GM18873 (cell line): Measurements from ENCODE around the gene DSN1.
"Not testable (repeated sequence)": the region's sequence is repeated elsewhere in the genome, so short reads cannot be mapped to it uniquely, and the experiment has no call there.

Experiments used
- ATAC-seq: cut with Tn5 transposase; IDR thresholded peaks from one replicate; pipeline ENCODE4 v1.9.1; 2021; ENCODE audit warnings: mild to moderate bottlenecking, moderate library complexity, moderate number of reproducible peaks; ENCODE audit not compliant: unreplicated experiment, low FRiP score

DSN1 gene

GRCh38 chr20:36773597-36774390, at the start of gene DSN1:
TSS of gene DSN1 (minus strand) at chr20:36773763. CDS start at chr20:36771458, 2,305 bp downstream.
- peak; percentile 77 for ATAC-seq

GRCh38 chr20:36823121-36823520, 49.6 kb upstream of the DSN1 start:
- ATAC-seq, result no peak

- ATAC-seq, result no peak
These were observed 48.4 kb upstream of the DSN1 start for GRCh38 chr20:36821964-36822437.

GRCh38 chr20:36820928-36821327, 47.4 kb upstream of the DSN1 start:
- ATAC-seq, result no peak

- ATAC-seq, result no peak
These were observed 46.5 kb upstream of the DSN1 start for GRCh38 chr20:36820073-36820472.

GRCh38 chr20:36819659-36820058, 46.1 kb upstream of the DSN1 start:
- no peak for ATAC-seq

- no peak for ATAC-seq
These were observed 45.3 kb upstream of the DSN1 start for GRCh38 chr20:36818861-36819260.

GRCh38 chr20:36818185-36818584, 44.6 kb upstream of the DSN1 start:
- no peak for ATAC-seq

- no peak for ATAC-seq
These were observed 43.9 kb upstream of the DSN1 start for GRCh38 chr20:36817496-36817895.

GRCh38 chr20:36815454-36816091, 42.0 kb upstream of the DSN1 start:
- ATAC-seq, result no peak

GRCh38 chr20:36812594-36813463, 39.3 kb upstream of the DSN1 start:
- ATAC-seq, result no peak

GRCh38 chr20:36808317-36809257, 35.0 kb upstream of the DSN1 start:
- no peak for ATAC-seq

GRCh38 chr20:36806049-36806448, 32.5 kb upstream of the DSN1 start:
- ATAC-seq, result no peak

- no peak for ATAC-seq
These were observed 31.8 kb upstream of the DSN1 start for GRCh38 chr20:36805396-36805795.

GRCh38 chr20:36804425-36804824, 30.9 kb upstream of the DSN1 start:
- ATAC-seq, result no peak

GRCh38 chr20:36802326-36803222, 29.0 kb upstream of the DSN1 start:
- ATAC-seq, result no peak

GRCh38 chr20:36800410-36800809, 26.8 kb upstream of the DSN1 start:
- ATAC-seq, result no peak

- ATAC-seq, result not testable (repeated sequence)
These were observed 25.8 kb upstream of the DSN1 start for GRCh38 chr20:36799313-36799712.

GRCh38 chr20:36796875-36797274, 23.3 kb upstream of the DSN1 start:
- ATAC-seq, result no peak
